ENCODE results near the gene PTDSS2. TPM values are rescaled to one million over a fixed set of nuclear protein-coding genes. Genes with fewer than 3 reads are reported as not detected.
A peak's percentile ranks its signal among the peaks of the same experiment; 100 is the strongest.

The PTDSS2 gene
- total and polyA plus RNA-seq, 2 of the 13 experiments (the other 11 are each of a cell fraction or from before 2014, with no cell fraction given): 21.7 to 26.4 TPM

DNA sequence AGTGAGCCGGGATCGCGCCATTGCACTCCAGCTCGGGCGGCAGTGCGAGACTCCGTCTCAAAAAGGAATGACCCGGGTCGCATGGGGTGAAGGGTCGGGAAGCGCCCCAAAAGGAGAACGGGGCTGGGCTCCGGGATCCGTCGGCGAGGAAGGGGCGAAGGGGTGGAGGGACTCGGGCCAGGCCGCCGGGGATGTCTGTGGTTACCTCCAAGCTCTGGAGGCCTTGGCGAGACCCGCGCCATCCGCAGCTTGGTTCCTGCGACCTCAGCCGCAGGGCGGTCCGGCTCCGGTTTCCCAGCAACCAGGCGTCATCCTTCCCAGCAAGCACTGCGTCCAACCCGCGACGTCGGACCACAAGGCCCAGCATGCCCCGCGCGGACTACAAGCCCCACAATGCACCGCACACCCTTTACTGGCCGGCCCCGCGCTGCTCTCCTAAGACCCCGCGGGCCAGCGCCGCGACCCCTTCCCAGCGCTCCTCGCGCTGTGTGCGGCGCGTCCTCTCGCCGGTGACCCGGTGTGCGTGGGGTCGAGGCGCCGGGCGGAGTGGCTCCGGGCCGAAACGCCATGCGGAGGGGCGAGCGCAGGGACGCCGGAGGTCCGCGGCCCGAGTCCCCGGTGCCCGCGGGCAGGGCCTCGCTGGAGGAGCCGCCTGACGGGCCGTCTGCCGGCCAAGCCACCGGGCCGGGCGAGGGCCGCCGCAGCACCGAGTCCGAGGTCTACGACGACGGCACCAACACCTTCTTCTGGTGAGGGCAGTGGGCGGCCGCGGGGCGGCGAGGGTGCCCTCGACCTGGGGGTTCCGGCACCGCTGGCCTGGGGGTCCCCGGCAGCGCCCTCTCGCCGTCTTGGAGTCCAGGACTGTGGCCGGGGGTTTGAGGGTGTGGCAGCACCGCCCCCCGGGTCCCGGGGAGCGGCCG, at the start of gene PTDSS2 (continued):
- TF ChIP-seq, protein P1, sequence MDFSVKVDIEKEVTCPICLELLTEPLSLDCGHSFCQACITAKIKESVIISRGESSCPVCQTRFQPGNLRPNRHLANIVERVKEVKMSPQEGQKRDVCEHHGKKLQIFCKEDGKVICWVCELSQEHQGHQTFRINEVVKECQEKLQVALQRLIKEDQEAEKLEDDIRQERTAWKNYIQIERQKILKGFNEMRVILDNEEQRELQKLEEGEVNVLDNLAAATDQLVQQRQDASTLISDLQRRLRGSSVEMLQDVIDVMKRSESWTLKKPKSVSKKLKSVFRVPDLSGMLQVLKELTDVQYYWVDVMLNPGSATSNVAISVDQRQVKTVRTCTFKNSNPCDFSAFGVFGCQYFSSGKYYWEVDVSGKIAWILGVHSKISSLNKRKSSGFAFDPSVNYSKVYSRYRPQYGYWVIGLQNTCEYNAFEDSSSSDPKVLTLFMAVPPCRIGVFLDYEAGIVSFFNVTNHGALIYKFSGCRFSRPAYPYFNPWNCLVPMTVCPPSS (IDR thresholded peaks at IDR 0.05): no peak
- TF ChIP-seq ZBTB38 (CRISPR knock-in tag; IDR thresholded peaks at IDR 0.05): peak; percentile 49; the same call in 1 of the 2 replicates
- no peak for TF ChIP-seq ZNF616 (CRISPR knock-in tag; IDR thresholded peaks at IDR 0.05; ENCODE audit: low read depth)
- TF ChIP-seq, protein P2, sequence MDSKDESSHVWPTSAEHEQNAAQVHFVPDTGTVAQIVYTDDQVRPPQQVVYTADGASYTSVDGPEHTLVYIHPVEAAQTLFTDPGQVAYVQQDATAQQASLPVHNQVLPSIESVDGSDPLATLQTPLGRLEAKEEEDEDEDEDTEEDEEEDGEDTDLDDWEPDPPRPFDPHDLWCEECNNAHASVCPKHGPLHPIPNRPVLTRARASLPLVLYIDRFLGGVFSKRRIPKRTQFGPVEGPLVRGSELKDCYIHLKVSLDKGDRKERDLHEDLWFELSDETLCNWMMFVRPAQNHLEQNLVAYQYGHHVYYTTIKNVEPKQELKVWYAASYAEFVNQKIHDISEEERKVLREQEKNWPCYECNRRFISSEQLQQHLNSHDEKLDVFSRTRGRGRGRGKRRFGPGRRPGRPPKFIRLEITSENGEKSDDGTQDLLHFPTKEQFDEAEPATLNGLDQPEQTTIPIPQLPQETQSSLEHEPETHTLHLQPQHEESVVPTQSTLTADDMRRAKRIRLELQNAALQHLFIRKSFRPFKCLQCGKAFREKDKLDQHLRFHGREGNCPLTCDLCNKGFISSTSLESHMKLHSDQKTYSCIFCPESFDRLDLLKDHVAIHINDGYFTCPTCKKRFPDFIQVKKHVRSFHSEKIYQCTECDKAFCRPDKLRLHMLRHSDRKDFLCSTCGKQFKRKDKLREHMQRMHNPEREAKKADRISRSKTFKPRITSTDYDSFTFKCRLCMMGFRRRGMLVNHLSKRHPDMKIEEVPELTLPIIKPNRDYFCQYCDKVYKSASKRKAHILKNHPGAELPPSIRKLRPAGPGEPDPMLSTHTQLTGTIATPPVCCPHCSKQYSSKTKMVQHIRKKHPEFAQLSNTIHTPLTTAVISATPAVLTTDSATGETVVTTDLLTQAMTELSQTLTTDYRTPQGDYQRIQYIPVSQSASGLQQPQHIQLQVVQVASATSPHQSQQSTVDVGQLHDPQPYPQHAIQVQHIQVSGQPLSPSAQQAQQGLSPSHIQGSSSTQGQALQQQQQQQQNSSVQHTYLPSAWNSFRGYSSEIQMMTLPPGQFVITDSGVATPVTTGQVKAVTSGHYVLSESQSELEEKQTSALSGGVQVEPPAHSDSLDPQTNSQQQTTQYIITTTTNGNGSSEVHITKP (CRISPR knock-in tag; IDR thresholded peaks at IDR 0.05; ENCODE audit: low read depth): peak; percentile 69; the same call in 1 of the 2 replicates
- no peak for TF ChIP-seq PHF21A (CRISPR knock-in tag; IDR thresholded peaks at IDR 0.05)
- peak; percentile 76 for TF ChIP-seq ZMYM4 (CRISPR knock-in tag; IDR thresholded peaks at IDR 0.05)
- peak; percentile 93 for TF ChIP-seq ZNF556 (CRISPR knock-in tag; IDR thresholded peaks at IDR 0.05; ENCODE audit: borderline replicate concordance)
- TF ChIP-seq ZNF34 (CRISPR knock-in tag; IDR thresholded peaks at IDR 0.05; ENCODE audit: borderline replicate concordance): peak; percentile 98
- peak; percentile 88; the same call in 1 of the 2 replicates for TF ChIP-seq MIER3 (CRISPR knock-in tag; IDR thresholded peaks at IDR 0.05; ENCODE audit: borderline replicate concordance)
- peak; percentile 94 for TF ChIP-seq GMEB2 (CRISPR knock-in tag; IDR thresholded peaks at IDR 0.05; ENCODE audit: low read depth)
- TF ChIP-seq ZNF292 (CRISPR knock-in tag; IDR thresholded peaks at IDR 0.05; ENCODE audit: borderline replicate concordance, low read depth): no peak
- 0 out of 2 replicates have a peak, but pooled peaks have one; percentile 44 for TF ChIP-seq REPIN1 (CRISPR knock-in tag; IDR thresholded peaks at IDR 0.05; ENCODE audit: borderline replicate concordance, low read depth)
- TF ChIP-seq ZNF792 (CRISPR knock-in tag; IDR thresholded peaks at IDR 0.05): no peak; the same call in 1 of the 2 replicates
- peak; percentile 80 for TF ChIP-seq ASH2L (IDR thresholded peaks at IDR 0.05; ENCODE audit: insufficient read length, low read depth, low read length)
- TF ChIP-seq SP2 (CRISPR knock-in tag; IDR thresholded peaks at IDR 0.05): peak; percentile 38; the same call in 1 of the 2 replicates
- no peak for TF ChIP-seq MTA3 (CRISPR knock-in tag; IDR thresholded peaks at IDR 0.05)
- TF ChIP-seq SRF (IDR thresholded peaks at IDR 0.05; ENCODE audit: low read depth, low read length): no peak; the same call in 1 of the 2 replicates
- no peak for TF ChIP-seq ZNF10 (CRISPR knock-in tag; IDR thresholded peaks at IDR 0.05; ENCODE audit: borderline replicate concordance, low read depth)
- TF ChIP-seq, protein P3, sequence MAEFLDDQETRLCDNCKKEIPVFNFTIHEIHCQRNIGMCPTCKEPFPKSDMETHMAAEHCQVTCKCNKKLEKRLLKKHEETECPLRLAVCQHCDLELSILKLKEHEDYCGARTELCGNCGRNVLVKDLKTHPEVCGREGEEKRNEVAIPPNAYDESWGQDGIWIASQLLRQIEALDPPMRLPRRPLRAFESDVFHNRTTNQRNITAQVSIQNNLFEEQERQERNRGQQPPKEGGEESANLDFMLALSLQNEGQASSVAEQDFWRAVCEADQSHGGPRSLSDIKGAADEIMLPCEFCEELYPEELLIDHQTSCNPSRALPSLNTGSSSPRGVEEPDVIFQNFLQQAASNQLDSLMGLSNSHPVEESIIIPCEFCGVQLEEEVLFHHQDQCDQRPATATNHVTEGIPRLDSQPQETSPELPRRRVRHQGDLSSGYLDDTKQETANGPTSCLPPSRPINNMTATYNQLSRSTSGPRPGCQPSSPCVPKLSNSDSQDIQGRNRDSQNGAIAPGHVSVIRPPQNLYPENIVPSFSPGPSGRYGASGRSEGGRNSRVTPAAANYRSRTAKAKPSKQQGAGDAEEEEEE (CRISPR knock-in tag; IDR thresholded peaks at IDR 0.05; ENCODE audit: borderline replicate concordance): 0 out of 2 replicates have a peak, but pooled peaks have one; percentile 61
